K562 (cell line): ENCODE data around the gene FAM78B. TPM values are rescaled to one million over a fixed set of nuclear protein-coding genes. Genes with fewer than 3 reads are reported as not detected.
A peak's percentile ranks its signal among the peaks of the same experiment; 100 is the strongest.

ENCODE experiments used
- ATAC-seq: fragments of 200-7000 bp; cut with Tn5 transposase; 3 replicates; pipeline ENCODE4 v1.9.1; 2020; ENCODE audit warnings: moderate library complexity
- BruUV-seq: library from RNA; stranded (reverse); fragments of 400-500 nt; replicated peaks from 2 replicates; lab custom pipeline; 2021; lab: Mats Ljungman, UMichigan
- CTCF ChIA-PET: fragments of 300-600 bp; formaldehyde crosslinking; extraction: SDS; loops from one replicate; lab custom pipeline; 2021; ENCODE audit warnings: low intra/inter-chr PET ratio; lab: Yijun Ruan, JAX
- POLR2A ChIA-PET: fragments of 300-600, 350-650 bp; sonication (Branson Sonifier 250); formaldehyde crosslinking; extraction: SDS; loops from one replicate; lab custom pipeline; 2021; ENCODE audit warnings: antibody characterized with exemption, inconsistent platforms; lab: Yijun Ruan, JAX
- DNase-seq, 4 experiments: peaks; one replicate each; pipeline versions ENCODE4 v3.0.0 to v3.0.0-alpha.2; 2011 to 2018; ENCODE audit warnings: low spot score in 3 of 4, mixed read lengths in 3 of 4; ENCODE audit errors: extremely low read depth in 1 of 4
- FAIRE-seq: peaks from 2 replicates; lab custom pipeline; 2011; peaks lifted over from hg19 to GRCh38; lab: Jason Lieb, UNC
- H2AFZ ChIP-seq: 2 replicates; pipeline ENCODE4 v1.6.0; 2011; ENCODE audit warnings: low read depth, low read length, control low read depth, inconsistent platforms
- H3K27ac ChIP-seq: fragments of 200-600 bp; 3 replicates; pipeline ENCODE4 v1.8.0; 2011; ENCODE audit warnings: low read depth, mild to moderate bottlenecking, control low read depth, inconsistent platforms, low read length, moderate library complexity, mixed read lengths; ENCODE audit errors: extremely low read depth
- H3K27me3 ChIP-seq, 2 experiments: fragments of 300-600 bp in 1 of 2; 2 replicates in 1 of 2; 3 replicates in 1 of 2; pipeline versions ENCODE4 v1.6.0 to v1.8.0; 2011; ENCODE audit warnings: inconsistent platforms in 2 of 2, low read length in 2 of 2, mild to moderate bottlenecking in 1 of 2, mixed read lengths in 1 of 2, moderate library complexity in 1 of 2; ENCODE audit not compliant: control insufficient read depth in 2 of 2, insufficient read depth in 2 of 2
- H3K36me3 ChIP-seq: fragments of 300-600 bp; 3 replicates; pipeline ENCODE4 v1.8.0; 2011; ENCODE audit warnings: mild to moderate bottlenecking, low read length, inconsistent platforms; ENCODE audit not compliant: control insufficient read depth, insufficient read depth
- H3K4me1 ChIP-seq, 2 experiments: fragments of 200-600 bp in 1 of 2; replicated peaks in 1 of 2; 2 replicates in 1 of 2; 3 replicates in 1 of 2; pipeline versions ENCODE4 v1.5.1 to v1.8.0; 2011; ENCODE audit warnings: inconsistent platforms in 2 of 2, low read length in 2 of 2, mild to moderate bottlenecking in 1 of 2, mixed read lengths in 1 of 2, moderate library complexity in 1 of 2; ENCODE audit not compliant: control insufficient read depth in 2 of 2, insufficient read depth in 2 of 2
- H3K4me2 ChIP-seq: 2 replicates; pipeline ENCODE4 v1.6.1; 2011; ENCODE audit warnings: low read length, control low read depth, inconsistent platforms, mixed read lengths; ENCODE audit not compliant: insufficient read depth
- H3K4me3 ChIP-seq: fragments of 200-600 bp; sonication (generic), shearing (Covaris generic); 2 replicates; pipeline ENCODE4 v1.5.1; 2016; ENCODE audit warnings: control low read depth, inconsistent platforms
- H3K79me2 ChIP-seq: fragments of 200-600 bp; 3 replicates; pipeline ENCODE4 v1.8.0; 2011; ENCODE audit warnings: low read length, inconsistent platforms; ENCODE audit not compliant: control insufficient read depth, insufficient read depth
- H3K9ac ChIP-seq, 2 experiments: 2 replicates each; pipeline versions ENCODE4 v1.6.0 to v1.6.1; 2011; ENCODE audit warnings: low read depth in 2 of 2, low read length in 2 of 2, control low read depth in 1 of 2, inconsistent platforms in 1 of 2, mild to moderate bottlenecking in 1 of 2, mixed read lengths in 1 of 2; ENCODE audit not compliant: insufficient read depth in 1 of 2
- H3K9me1 ChIP-seq: one replicate; pipeline ENCODE4 v1.6.0; 2011; ENCODE audit warnings: inconsistent platforms, mild to moderate bottlenecking, low read length, moderate library complexity; ENCODE audit not compliant: control insufficient read depth, insufficient read depth
- H3K9me3 ChIP-seq: replicated peaks from 2 replicates; pipeline ENCODE4 v1.5.1; 2011; ENCODE audit warnings: low read depth, low read length, inconsistent platforms; ENCODE audit not compliant: control insufficient read depth, insufficient read depth
- H4K20me1 ChIP-seq: replicated peaks from 2 replicates; pipeline ENCODE4 v1.6.1; 2011; ENCODE audit warnings: low read length, inconsistent platforms, mixed read lengths; ENCODE audit not compliant: control insufficient read depth, insufficient read depth
- MYNN ChIP-seq, 2 experiments: sonication (generic); formaldehyde crosslinking in 1 of 2; IDR thresholded peaks; 2 replicates each; pipeline versions ENCODE4 v1.5.0 to v1.6.1; 2016 to 2020; ENCODE audit warnings: antibody characterized with exemption in 1 of 2, missing genetic modification reagents in 1 of 2
- SMAD1 ChIP-seq: fragments of 150-350 bp; IDR thresholded peaks from 2 replicates; pipeline ENCODE4 v1.6.1; 2014; ENCODE audit warnings: low read length, low read depth; ENCODE audit not compliant: partially characterized antibody
- ZNF76 ChIP-seq: fragments of 250-450 bp; sonication (Bioruptor Pico); IDR thresholded peaks from 2 replicates; pipeline ENCODE4 v1.4.0; 2020; ENCODE audit warnings: mild to moderate bottlenecking, moderate library complexity, borderline replicate concordance
- WGBS: fragments of 100-300 bp; shearing (Covaris generic); methylation state at CpG from one replicate; pipeline ENCODE4 v1.1.6; 2016; ENCODE audit warnings: low coverage, mixed read lengths; ENCODE audit not compliant: insufficient coverage; ENCODE audit errors: missing lambda C conversion rate; 5-methylcytosine and 5-hydroxymethylcytosine counted together
- in situ Hi-C: fragments of 300-500 bp; cut with MboI; formaldehyde crosslinking; loops from 4 replicates; pipeline ENCODE4 v1.15.0; 2018; ENCODE audit warnings: inconsistent platforms, mixed read lengths
- intact Hi-C: fragments of 100-400 bp; cut with micrococcal nuclease; formaldehyde crosslinking; loops from 2 replicates; pipeline ENCODE4 v1.14.2; 2022
- polyA plus RNA-seq, 8 experiments: library from polyadenylated mRNA; depleted of rRNA in 4 of 8; stranded (reverse) in 5 of 8; unstranded in 3 of 8; fragments of >200 nt; fragmentation: Nextera tagmentation in 2 of 8; fragmentation: Illumina TruSeq in 1 of 8; extraction: Ambion mirVana in 2 of 8; extraction: Trizol in 1 of 8; gene quantifications; 2 replicates each; pipeline versions ENCODE4 v1.2.1 to v1.2.3, GENCODE V29; 2011 to 2014; ENCODE audit warnings: inconsistent platforms in 1 of 8, missing spikeins in 1 of 8
- total RNA-seq, 7 experiments: library from RNA; depleted of rRNA in 6 of 7; stranded (reverse); fragments of >200 nt in 6 of 7; fragmentation: Illumina TruSeq in 2 of 7; extraction: Trizol in 2 of 7; gene quantifications; 2 replicates each; pipeline versions ENCODE4 v1.2.1 to v1.2.3, GENCODE V29; 2011 to 2021; ENCODE audit warnings: low replicate concordance in 1 of 7
- TF ChIP-seq, protein P1 (sequence below): fragments of 450-650 bp; IDR thresholded peaks from 2 replicates; pipeline ENCODE4 v1.6.1; 2016; ENCODE audit warnings: low read depth

FAM78B gene
- total and polyA plus RNA-seq, 9 of the 15 experiments (the other 6 are each of a cell fraction or from before 2014, with no cell fraction given) = 0.04 to 0.43 (median 0.29) TPM; not detected in 1

DNA sequence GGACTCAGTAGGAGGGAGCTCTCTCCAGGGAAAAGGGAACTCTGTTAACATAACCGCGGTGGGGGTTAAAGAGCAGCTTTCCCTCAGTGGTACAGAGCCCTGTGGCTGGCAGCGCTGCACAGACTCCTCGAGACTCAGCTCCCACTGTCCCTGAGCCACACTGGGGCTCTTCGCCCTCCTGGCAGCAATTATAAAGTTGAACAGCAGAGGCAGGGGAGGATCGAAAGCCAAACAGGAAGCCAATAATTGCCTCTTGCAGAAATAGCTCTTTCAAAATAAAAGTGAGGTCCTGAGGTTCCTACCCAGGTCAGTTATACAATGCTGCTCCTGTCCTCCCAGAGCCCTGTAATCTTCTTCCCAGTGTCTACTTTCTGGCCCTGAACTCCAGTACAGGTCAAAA, 77.0 kb downstream of the FAM78B start:
- FAIRE-seq (no peak), DNase-seq (no peak), ATAC-seq (peak; percentile 38; the same call in 1 of the 3 replicates)
- H2AFZ ChIP-seq = no peak overlapping the region
- H3K4me3 ChIP-seq = no peak overlapping the region
- CTCF ChIA-PET = no interaction called here
- H3K27ac ChIP-seq = no peak overlapping the region
- in situ Hi-C loops (no loop called here), intact Hi-C loops (no loop called here)
- H3K9me1 ChIP-seq = no peaks in the 10 kb centered on the region
- no peaks in the 10 kb centered on the region for H3K4me1 ChIP-seq
- no peaks in the 10 kb centered on the region for H3K36me3 ChIP-seq
- H4K20me1 ChIP-seq = peaks cover 6% of the 10 kb centered on the region; the same call in 1 of the 2 replicates
- POLR2A ChIA-PET = interaction anchor here (0.6 kb wide), 1 partner anchor 1484 kb away, joined by 3 read pairs; no protein-coding TSS in a partner anchor
- BruUV-seq = no TSS peak
- H3K9me3 ChIP-seq = no peaks in the 10 kb centered on the region
- no peaks in the 10 kb centered on the region for H3K79me2 ChIP-seq
- H3K4me2 ChIP-seq = no peak overlapping the region
- peaks cover 0 to 4% of the 10 kb centered on the region in 2 experiments; a peak in 2 of 5 replicates for H3K27me3 ChIP-seq
- WGBS = 2% methylated on average over 6 of the region's 6 CpGs
- TF ChIP-seq SMAD1 (no peak), ZNF76 (CRISPR knock-in tag) (no peak), MYNN (IDR thresholded peaks at IDR 0.05) (peak; percentile 91), MYNN (CRISPR knock-in tag; IDR thresholded peaks at IDR 0.05) (no peak)
- TF ChIP-seq, protein P1, sequence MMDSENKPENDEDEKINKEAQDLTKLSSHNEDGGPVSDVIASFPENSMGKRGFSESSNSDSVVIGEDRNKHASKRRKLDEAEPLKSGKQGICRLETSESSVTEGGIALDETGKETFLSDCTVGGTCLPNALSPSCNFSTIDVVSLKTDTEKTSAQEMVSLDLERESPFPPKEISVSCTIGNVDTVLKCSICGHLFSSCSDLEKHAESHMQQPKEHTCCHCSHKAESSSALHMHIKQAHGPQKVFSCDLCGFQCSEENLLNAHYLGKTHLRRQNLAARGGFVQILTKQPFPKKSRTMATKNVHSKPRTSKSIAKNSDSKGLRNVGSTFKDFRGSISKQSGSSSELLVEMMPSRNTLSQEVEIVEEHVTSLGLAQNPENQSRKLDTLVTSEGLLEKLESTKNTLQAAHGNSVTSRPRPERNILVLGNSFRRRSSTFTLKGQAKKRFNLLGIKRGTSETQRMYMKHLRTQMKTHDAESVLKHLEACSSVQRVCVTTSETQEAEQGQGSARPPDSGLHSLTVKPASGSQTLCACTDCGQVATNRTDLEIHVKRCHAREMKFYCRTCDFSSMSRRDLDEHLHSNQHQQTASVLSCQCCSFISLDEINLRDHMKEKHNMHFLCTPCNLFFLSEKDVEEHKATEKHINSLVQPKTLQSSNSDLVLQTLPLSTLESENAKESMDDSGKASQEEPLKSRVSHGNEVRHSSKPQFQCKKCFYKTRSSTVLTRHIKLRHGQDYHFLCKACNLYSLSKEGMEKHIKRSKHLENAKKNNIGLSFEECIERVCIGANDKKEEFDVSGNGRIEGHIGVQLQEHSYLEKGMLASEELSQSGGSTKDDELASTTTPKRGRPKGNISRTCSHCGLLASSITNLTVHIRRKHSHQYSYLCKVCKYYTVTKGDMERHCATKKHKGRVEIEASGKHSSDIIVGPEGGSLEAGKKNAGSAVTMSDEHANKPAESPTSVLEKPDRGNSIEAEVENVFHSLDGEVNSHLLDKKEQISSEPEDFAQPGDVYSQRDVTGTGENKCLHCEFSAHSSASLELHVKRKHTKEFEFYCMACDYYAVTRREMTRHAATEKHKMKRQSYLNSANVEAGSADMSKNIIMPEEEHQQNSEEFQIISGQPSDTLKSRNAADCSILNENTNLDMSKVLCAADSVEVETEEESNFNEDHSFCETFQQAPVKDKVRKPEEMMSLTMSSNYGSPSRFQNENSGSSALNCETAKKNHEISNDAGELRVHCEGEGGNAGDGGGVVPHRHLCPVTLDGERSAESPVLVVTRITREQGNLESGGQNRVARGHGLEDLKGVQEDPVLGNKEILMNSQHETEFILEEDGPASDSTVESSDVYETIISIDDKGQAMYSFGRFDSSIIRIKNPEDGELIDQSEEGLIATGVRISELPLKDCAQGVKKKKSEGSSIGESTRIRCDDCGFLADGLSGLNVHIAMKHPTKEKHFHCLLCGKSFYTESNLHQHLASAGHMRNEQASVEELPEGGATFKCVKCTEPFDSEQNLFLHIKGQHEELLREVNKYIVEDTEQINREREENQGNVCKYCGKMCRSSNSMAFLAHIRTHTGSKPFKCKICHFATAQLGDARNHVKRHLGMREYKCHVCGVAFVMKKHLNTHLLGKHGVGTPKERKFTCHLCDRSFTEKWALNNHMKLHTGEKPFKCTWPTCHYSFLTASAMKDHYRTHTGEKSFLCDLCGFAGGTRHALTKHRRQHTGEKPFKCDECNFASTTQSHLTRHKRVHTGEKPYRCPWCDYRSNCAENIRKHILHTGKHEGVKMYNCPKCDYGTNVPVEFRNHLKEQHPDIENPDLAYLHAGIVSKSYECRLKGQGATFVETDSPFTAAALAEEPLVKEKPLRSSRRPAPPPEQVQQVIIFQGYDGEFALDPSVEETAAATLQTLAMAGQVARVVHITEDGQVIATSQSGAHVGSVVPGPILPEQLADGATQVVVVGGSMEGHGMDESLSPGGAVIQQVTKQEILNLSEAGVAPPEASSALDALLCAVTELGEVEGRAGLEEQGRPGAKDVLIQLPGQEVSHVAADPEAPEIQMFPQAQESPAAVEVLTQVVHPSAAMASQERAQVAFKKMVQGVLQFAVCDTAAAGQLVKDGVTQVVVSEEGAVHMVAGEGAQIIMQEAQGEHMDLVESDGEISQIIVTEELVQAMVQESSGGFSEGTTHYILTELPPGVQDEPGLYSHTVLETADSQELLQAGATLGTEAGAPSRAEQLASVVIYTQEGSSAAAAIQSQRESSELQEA = no peak
- H3K9ac ChIP-seq = no peak overlapping the region
